Activated T-helper 1 cell treated with anti-CD3 and anti-CD28 coated beads, Interleukin-12 subunit alpha, Interleukin-12 subunit beta, Interleukin-2, Interleukin-4 antibody, amounts not matched to agents 30 ng/mL and 10 ng/mL and 1 ng/mL, durations not matched to agents 14 hours and 24 hours and 36 hours (primary cell): Measurements from ENCODE around the gene S100A16. TPM values are rescaled to one million over a fixed set of nuclear protein-coding genes. Genes with fewer than 3 reads are reported as not detected.
A peak's percentile ranks its signal among the peaks of the same experiment; 100 is the strongest.

ENCODE experiments used
- DNase-seq: peaks from one replicate; pipeline ENCODE4 v3.0.0; 2021; ENCODE audit warnings: low spot score
- H3K27ac Mint-ChIP-seq: one replicate; pipeline ENCODE4 v1.8.0; 2021; ENCODE audit warnings: mild to moderate bottlenecking, mixed read lengths
- H3K27me3 Mint-ChIP-seq: one replicate; pipeline ENCODE4 v1.8.0; 2022; ENCODE audit warnings: mild to moderate bottlenecking, moderate library complexity, mixed read lengths; ENCODE audit not compliant: insufficient read depth
- H3K36me3 Mint-ChIP-seq: one replicate; pipeline ENCODE4 v1.8.0; 2021; ENCODE audit warnings: low read depth, mixed read lengths
- H3K4me1 Mint-ChIP-seq: one replicate; pipeline ENCODE4 v1.8.0; 2021; ENCODE audit warnings: low read depth, mixed read lengths
- H3K4me3 Mint-ChIP-seq: one replicate; pipeline ENCODE4 v1.8.0; 2021; ENCODE audit warnings: mild to moderate bottlenecking, moderate library complexity, mixed read lengths
- H3K9me3 Mint-ChIP-seq: one replicate; pipeline ENCODE4 v1.8.0; 2021; ENCODE audit warnings: mixed read lengths
- intact Hi-C: fragments of 100-400 bp; cut with micrococcal nuclease; formaldehyde crosslinking; loops from one replicate; pipeline ENCODE4 v1.15.1; 2024
- total RNA-seq: library from RNA; stranded (reverse); gene quantifications from 2 replicates; pipeline ENCODE4 v1.2.3, GENCODE V29; 2022

Gene S100A16, protein sequence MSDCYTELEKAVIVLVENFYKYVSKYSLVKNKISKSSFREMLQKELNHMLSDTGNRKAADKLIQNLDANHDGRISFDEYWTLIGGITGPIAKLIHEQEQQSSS
- total RNA-seq = not detected in 2 replicates

DNA sequence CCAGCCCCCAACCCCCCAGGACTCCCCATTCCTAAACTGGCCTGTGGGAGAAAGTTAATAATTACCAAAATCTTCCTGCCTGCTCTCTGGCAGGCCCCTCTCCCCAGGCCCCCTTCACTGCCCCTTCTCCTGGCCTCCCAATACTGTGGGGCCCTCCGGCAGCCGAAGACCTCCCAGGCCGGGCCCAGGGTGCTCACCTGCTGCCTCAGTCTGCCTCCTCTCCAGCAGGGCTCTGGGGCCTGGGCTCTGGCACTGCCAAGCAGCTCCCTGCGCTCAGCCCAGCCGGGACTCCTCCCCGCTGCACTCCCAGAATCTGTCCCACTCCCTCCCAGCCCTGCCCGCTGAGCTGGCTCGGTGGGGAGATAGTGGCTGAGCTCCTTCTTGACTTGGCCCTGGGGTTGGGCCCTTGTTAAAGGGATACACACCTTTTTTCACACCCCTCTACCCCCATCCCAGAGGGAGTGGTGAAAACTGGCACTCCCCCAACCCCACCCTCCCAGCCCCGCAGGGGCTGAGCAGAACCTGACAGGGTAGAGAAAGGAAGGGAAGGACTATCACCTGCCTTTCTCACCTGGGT lies at the start of gene S100A16:
Gene S100A16, minus strand, starts transcription at position 383 of the 577 bp plus-strand sequence. CDS start 4,986 bp downstream, outside the sequence.
- Mint-ChIP-seq H3K4me3 (no peak within 1 kb of the TSS), H3K27ac (no peak within 1 kb of the TSS), H3K27me3 (peaks cover 2% of the 10 kb centered on the region), H3K36me3 (no peaks in the 10 kb centered on the region), H3K9me3 (no peaks in the 10 kb centered on the region), H3K4me1 (peaks cover 5% of the 10 kb centered on the region)
- DNase-seq = no peak
- intact Hi-C loops = loop anchor here (10.0 kb wide), 1 partner anchor 258 kb away; the partner anchor contains the start of gene S100A9

DNA sequence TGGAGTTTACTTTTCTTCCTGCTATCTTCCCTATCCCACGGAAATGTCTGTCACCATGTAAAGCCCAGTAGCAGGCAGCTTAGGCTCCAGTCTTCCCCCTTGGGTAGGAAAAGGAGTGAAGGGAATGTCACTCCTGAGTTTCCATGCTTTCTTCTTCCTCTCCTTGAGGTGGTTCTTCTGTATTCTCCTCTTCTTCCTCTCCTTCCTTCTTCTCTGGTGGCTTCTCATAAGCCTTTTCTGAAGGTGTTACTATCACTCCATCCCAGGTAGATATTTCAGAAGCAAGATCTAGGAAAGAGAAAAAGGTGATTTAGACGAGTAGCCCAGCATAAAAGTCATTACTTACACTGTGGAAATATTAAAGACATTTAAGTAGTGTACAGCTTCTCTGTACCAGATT lies 49.3 kb upstream of the S100A16 start:
- Mint-ChIP-seq H3K27ac (no peak overlapping the region), H3K36me3 (peaks cover 48% of the 10 kb centered on the region), H3K4me1 (peaks cover 11% of the 10 kb centered on the region), H3K4me3 (no peak overlapping the region), H3K9me3 (no peaks in the 10 kb centered on the region), H3K27me3 (no peaks in the 10 kb centered on the region)
- intact Hi-C loops = no loop called here
- no peak for DNase-seq

DNA sequence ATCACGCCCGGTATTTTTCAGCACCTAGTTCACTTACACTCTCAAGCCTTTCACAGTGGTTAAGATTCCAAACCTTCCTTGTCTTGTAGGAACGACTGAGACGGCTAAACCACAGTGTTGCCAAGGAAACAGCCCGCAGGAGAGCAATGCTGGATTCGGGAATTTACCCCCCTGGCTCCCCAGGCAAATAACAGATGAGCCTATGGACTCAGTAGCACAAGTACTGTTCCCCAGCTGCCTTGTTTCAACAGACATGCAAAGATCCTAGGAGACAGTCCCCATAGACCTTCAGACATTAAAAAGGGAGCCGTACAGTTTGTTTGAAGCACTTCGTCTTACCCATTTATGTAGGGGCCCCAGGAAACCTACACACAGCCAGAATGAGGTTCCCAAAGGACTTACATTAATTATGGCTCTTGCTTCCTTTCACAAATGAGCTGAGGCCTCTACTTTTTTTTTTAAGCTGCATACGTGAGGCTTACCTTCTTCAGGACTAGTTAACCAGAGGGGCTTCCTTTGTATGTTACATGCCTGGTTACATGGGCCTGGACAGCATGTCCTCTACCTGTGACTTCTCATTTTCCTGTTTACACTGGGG lies 48.3 kb upstream of the S100A16 start:
- Mint-ChIP-seq H3K27ac (peak overlapping the region; percentile 4), H3K4me3 (peak overlapping the region; percentile 56), H3K4me1 (peaks cover 11% of the 10 kb centered on the region), H3K9me3 (no peaks in the 10 kb centered on the region), H3K27me3 (no peaks in the 10 kb centered on the region), H3K36me3 (peaks cover 41% of the 10 kb centered on the region)
- intact Hi-C loops = no loop called here
- DNase-seq = no peak

DNA sequence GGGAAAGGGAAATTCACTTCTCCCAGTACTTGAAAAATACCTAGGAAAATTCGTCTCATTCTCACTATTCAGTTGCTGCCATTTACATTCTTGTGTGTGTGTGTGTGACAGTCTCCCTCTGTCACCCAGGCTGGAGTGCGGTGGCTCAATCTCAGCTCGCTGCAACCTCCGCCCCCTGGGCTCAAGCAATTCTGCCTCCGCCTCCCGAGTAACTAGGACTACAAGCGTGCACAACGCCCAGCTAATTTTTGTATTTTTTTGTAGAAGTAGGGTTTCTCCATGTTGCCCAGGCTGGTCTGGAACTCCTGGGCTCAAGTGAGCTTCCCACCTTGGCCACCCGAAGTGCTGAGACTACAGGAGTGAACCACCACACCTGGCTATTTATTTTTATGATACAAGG lies 46.7 kb upstream of the S100A16 start:
- no peak for DNase-seq
- no peaks in the 10 kb centered on the region for H3K9me3 Mint-ChIP-seq
- peaks cover 11% of the 10 kb centered on the region for H3K4me1 Mint-ChIP-seq
- H3K27ac Mint-ChIP-seq = peak overlapping the region; percentile 84
- intact Hi-C loops = no loop called here
- H3K4me3 Mint-ChIP-seq = peak overlapping the region; percentile 96
- peaks cover 30% of the 10 kb centered on the region for H3K36me3 Mint-ChIP-seq
- no peaks in the 10 kb centered on the region for H3K27me3 Mint-ChIP-seq

DNA sequence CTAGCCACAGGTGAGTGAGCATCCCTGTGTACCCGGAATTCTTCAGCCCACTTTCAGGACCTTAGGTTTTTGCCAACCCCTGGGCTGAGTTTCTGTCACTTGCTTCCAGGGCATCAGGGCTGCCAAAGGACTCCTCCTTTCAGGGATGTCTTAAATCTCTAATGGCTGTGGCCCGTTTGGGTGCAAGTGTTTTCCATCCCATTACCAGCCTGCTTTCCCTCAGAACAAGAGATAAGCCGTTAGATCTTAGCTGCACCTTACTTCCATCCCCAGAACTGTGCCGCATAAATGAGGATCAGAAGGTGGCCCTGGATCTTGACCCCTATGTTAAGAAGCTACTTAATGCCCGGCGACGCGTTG lies 46.2 kb upstream of the S100A16 start:
- Mint-ChIP-seq H3K9me3 (no peaks in the 10 kb centered on the region), H3K27ac (peak overlapping the region; percentile 84), H3K27me3 (no peaks in the 10 kb centered on the region), H3K36me3 (peaks cover 26% of the 10 kb centered on the region), H3K4me1 (peaks cover 11% of the 10 kb centered on the region), H3K4me3 (peak overlapping the region; percentile 96)
- intact Hi-C loops = no loop called here
- DNase-seq = no peak

DNA sequence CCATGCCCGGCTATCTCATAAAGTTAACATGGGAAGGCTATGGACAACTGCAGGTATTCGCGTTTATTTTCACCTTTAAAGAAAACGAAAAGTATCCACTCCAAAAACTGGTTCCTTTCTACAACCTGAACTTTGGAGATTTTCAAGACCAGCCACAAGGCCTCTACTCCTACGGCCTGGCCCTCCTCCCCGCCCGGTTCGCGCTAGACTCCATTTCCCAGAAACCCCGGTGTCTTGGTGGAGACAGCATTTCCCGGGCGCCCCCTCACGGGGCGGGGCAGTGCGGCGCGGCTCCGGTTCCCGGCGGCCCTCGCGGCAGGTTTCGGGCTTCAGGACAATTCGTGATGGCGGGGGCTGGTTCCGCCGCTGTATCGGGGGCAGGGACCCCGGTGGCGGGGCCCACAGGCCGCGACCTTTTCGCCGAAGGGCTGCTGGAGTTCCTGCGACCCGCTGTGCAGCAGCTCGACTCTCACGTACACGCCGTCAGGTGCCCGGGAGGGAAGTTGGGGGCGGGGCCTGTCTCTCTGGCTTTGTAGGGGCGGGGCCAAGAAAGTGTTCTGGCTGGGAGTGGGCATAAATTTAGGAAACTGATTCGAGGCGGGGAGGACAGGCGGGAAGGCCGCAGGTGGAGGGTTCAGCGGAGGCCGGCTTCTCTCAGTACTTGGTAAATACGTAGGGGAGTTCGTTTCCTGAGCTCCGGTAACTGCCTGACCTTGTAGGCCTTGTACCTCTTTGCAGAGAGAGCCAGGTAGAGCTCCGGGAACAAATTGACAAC lies 45.6 kb upstream of the S100A16 start, which contains the start of gene SNAPIN:
Gene SNAPIN, plus strand, starts transcription at position 304 of the 775 bp plus-strand sequence. Its CDS starts 41 bp downstream, at position 345.
- H3K4me3 Mint-ChIP-seq = peak within 1 kb of the TSS; percentile 96
- H3K4me1 Mint-ChIP-seq = peaks cover 11% of the 10 kb centered on the region
- H3K27ac Mint-ChIP-seq = peak within 1 kb of the TSS; percentile 84
- H3K9me3 Mint-ChIP-seq = no peaks in the 10 kb centered on the region
- H3K27me3 Mint-ChIP-seq = no peaks in the 10 kb centered on the region
- H3K36me3 Mint-ChIP-seq = peaks cover 24% of the 10 kb centered on the region
- intact Hi-C loops = loop anchor here (1.0 kb wide), 4 partner anchors 12 to 122 kb away; partner anchors contain the start of genes CHTOP and ILF2
- peak; percentile 90 for DNase-seq

DNA sequence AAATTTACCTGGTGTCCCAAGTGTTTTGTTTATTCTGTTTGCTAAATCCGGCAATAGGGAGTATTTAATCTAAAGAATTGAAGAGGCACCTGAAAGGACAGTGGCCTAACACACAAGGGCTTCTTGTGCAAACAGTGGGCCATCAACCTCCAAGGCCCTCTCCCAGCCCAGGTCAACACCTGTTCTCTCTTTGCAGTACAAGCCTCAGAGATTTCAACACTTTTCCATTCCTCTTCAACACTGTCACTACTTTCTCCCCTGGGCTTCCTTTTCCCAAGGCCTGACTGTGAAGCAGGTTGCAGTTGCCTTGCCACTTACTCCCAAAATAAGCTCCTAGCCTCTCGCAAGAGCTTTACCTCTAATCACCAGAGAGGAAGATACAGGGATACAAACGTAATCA lies 42.4 kb upstream of the S100A16 start:
- Mint-ChIP-seq H3K27ac (no peak overlapping the region), H3K4me3 (no peak overlapping the region), H3K27me3 (no peaks in the 10 kb centered on the region), H3K4me1 (peaks cover 11% of the 10 kb centered on the region), H3K9me3 (no peaks in the 10 kb centered on the region), H3K36me3 (peaks cover 2% of the 10 kb centered on the region)
- intact Hi-C loops = no loop called here
- DNase-seq = no peak

DNA sequence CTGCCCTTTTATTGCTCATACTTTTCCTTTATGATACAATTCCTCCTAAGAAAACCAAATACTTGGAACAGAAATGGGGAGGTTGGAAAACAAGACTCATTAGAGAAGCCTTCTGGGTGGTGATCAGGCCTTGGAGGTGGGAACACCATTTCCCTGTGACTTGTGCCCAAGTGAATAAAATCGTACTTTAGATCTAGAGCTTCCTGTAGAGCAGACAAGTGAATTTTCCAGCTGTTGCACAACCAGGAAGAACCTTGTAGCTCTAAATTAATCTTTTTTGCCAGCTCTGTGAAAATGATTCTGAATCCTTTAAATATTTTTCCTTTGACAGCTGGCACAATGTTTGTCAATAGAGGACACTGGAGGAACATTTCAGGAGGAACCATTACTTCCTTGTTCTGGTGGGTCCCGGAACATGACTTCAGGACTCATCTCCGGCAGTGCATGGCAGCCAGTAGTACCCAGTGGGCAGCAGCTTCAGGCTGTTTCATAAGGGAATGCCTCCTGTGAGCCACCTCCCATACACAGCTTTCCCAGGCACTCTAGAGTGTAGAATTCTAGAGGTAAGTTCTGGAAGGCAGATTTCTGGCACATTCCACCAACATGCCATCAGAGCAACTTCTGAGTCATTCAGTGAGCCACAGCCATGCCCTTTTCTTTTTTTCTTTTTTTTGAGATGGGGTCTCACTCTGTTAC lies 40.0 kb upstream of the S100A16 start:
- no peak overlapping the region for H3K27ac Mint-ChIP-seq
- no peaks in the 10 kb centered on the region for H3K4me1 Mint-ChIP-seq
- intact Hi-C loops = no loop called here
- no peaks in the 10 kb centered on the region for H3K27me3 Mint-ChIP-seq
- DNase-seq = no peak
- H3K9me3 Mint-ChIP-seq = no peaks in the 10 kb centered on the region
- H3K4me3 Mint-ChIP-seq = no peak overlapping the region
- H3K36me3 Mint-ChIP-seq = peaks cover 2% of the 10 kb centered on the region

DNA sequence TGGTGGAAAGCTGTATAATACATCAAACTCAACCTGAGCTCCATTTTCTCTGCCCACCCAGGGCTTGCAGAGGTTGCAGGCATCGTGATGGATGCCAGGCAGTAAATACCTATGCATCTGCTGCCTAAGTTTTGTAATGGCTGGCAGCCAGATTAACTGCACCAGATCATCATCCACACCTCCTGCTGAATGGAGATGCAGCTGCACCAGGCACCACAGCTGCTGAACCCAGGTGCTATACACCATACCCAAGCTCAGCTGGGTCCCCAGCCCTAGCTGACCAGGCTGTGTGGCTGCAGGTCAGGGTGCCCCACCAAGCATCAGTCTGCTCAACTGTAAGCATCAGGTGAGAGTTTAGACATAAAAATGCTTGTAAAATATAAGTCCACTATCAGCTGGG lies 38.8 kb upstream of the S100A16 start:
- H3K9me3 Mint-ChIP-seq = no peaks in the 10 kb centered on the region
- DNase-seq = no peak
- intact Hi-C loops = no loop called here
- no peaks in the 10 kb centered on the region for H3K27me3 Mint-ChIP-seq
- no peak overlapping the region for H3K4me3 Mint-ChIP-seq
- H3K27ac Mint-ChIP-seq = no peak overlapping the region
- H3K36me3 Mint-ChIP-seq = peaks cover 6% of the 10 kb centered on the region
- peaks cover 2% of the 10 kb centered on the region for H3K4me1 Mint-ChIP-seq

DNA sequence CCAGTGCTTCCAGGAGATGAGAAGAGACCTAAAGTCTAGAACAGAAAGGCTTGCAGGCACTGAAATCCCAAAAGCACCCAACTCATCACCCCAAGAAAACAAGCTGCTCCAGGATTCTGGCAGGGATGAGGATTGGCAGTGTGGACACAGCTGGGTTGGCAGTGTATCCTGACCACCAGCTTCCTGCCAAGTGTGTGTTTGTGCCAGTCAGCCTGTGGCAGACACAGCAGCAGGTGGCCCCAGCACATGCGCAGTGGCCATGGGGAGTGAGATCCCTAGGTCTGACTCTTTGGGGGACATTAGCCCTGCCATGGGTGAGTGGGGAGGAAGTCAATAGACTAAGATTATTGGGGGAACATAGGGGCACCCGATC lies 36.9 kb upstream of the S100A16 start:
- H3K27me3 Mint-ChIP-seq = no peaks in the 10 kb centered on the region
- intact Hi-C loops = no loop called here
- H3K9me3 Mint-ChIP-seq = no peaks in the 10 kb centered on the region
- no peak overlapping the region for H3K4me3 Mint-ChIP-seq
- H3K4me1 Mint-ChIP-seq = peaks cover 14% of the 10 kb centered on the region
- no peak overlapping the region for H3K27ac Mint-ChIP-seq
- DNase-seq = no peak
- H3K36me3 Mint-ChIP-seq = peaks cover 21% of the 10 kb centered on the region

DNA sequence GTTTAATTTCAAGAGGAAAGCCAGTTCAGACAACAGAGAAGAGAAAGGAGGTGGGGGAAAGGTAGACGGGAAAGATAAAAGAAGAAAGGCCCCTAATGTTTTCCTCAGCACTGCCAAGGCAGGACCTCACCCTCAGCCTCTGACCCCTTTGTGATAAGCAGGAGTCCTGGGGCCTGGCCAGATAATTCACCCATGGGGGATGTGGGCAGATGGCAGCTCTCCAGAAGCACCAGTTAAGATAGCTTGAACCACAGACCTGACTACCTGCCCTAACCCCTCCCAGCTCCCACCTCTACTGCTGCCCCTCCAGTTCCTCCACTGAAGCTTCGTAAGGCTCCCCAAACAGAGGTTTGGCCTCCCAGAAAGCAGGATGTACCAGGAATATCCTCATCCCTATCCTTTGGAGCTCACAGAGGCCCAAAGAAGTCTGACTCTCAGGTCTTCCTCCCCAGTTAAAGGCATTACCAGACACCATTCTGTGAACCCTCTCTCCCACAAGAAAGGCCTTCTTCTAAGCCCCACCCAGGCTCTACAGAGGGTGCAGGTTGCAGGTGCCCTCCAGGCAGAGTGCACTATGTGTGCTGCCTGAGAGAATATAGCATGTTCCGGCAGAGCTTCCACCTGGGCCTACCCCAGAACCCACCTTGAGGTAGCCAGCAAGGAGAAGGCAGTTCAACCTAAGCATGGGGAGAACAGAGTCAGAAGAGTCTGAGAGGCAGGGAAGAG lies 36.4 kb upstream of the S100A16 start:
- no peak for DNase-seq
- Mint-ChIP-seq H3K9me3 (no peaks in the 10 kb centered on the region), H3K27me3 (no peaks in the 10 kb centered on the region), H3K4me3 (no peak overlapping the region), H3K4me1 (peaks cover 14% of the 10 kb centered on the region), H3K27ac (peak overlapping the region; percentile 1), H3K36me3 (peaks cover 27% of the 10 kb centered on the region)
- intact Hi-C loops = no loop called here

DNA sequence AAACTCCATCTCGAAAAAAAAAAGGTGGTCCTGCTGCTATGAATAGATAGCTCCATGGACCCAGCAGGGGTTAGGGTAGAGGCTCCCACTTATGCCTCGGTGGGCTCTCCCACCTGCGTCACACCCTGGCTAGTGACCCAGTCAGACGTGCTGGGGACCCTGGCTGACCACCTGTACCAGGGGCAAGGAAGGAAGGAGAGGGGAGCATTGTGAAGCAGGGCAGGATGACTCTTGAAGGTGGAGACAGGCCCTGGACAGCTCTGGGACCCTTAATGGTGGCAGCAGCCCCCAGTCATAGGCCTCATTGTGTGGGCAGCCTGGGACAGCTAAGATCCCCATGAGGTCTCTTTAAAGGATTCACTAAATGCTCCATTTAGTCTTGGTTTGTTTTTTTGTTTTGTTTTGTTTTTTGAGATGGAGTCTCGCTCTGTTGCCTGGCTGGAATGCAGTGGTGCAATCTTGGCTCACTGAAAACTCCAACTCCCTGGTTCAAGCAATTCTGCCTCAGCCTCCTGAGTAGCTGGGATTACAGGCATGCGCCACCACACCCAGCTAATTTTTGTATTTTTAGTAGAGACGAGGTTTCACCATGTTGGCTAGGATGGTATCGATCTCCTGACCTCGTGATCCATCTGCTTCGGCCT lies 35.2 kb upstream of the S100A16 start:
- Mint-ChIP-seq H3K27ac (no peak overlapping the region), H3K36me3 (peaks cover 35% of the 10 kb centered on the region), H3K4me3 (no peak overlapping the region), H3K27me3 (no peaks in the 10 kb centered on the region), H3K4me1 (peaks cover 23% of the 10 kb centered on the region), H3K9me3 (no peaks in the 10 kb centered on the region)
- intact Hi-C loops = no loop called here
- no peak for DNase-seq
